Activated CD8-positive, alpha-beta T cell treated with anti-CD3 and anti-CD28 coated beads, Interleukin-2, amount 10 ng/mL, durations not matched to agents 7 days and 5 days (primary cell): Measurements from ENCODE around the gene FUT8. TPM values are rescaled to one million over a fixed set of nuclear protein-coding genes. Genes with fewer than 3 reads are reported as not detected.

ENCODE experiments used
- ATAC-seq: fragments of 150-1000 bp; cut with Tn5 transposase; one replicate; pipeline ENCODE4 v1.10.0; 2021; ENCODE audit warnings: moderate library complexity
- CTCF ChIA-PET: fragments of 350-600 bp; sonication (Branson Sonifier 250); formaldehyde crosslinking; loops from one replicate; lab custom pipeline; 2021; ENCODE audit warnings: antibody characterized with exemption; lab: Charles Lee
- POLR2A ChIA-PET: fragments of 350-600 bp; sonication (Branson Sonifier 250); formaldehyde crosslinking; loops from one replicate; lab custom pipeline; 2021; ENCODE audit warnings: antibody characterized with exemption; lab: Charles Lee
- DNase-seq: peaks from one replicate; pipeline ENCODE4 v3.0.0-alpha.2; 2020
- H3K27ac Mint-ChIP-seq: one replicate; pipeline ENCODE4 v1.8.0; 2021; ENCODE audit warnings: mild to moderate bottlenecking, mixed read lengths
- H3K27me3 Mint-ChIP-seq: one replicate; pipeline ENCODE4 v1.8.0; 2021; ENCODE audit warnings: low read depth, mixed read lengths
- H3K36me3 Mint-ChIP-seq: one replicate; pipeline ENCODE4 v1.8.0; 2021; ENCODE audit warnings: low read depth, mixed read lengths
- H3K4me1 Mint-ChIP-seq: one replicate; pipeline ENCODE4 v1.8.0; 2021; ENCODE audit warnings: low read depth, mixed read lengths
- H3K4me3 Mint-ChIP-seq: one replicate; pipeline ENCODE4 v1.8.0; 2021; ENCODE audit warnings: mild to moderate bottlenecking, mixed read lengths
- H3K9me3 Mint-ChIP-seq: one replicate; pipeline ENCODE4 v1.8.0; 2022; ENCODE audit warnings: mixed read lengths; ENCODE audit not compliant: insufficient read depth
- total RNA-seq, 2 experiments: library from RNA; stranded (reverse); gene quantifications; one replicate each; pipeline ENCODE4 v1.2.3, GENCODE V29; 2021

Gene FUT8
- total RNA-seq, 2 experiments from 2014 or later, result 99.2 to 101 TPM

DNA sequence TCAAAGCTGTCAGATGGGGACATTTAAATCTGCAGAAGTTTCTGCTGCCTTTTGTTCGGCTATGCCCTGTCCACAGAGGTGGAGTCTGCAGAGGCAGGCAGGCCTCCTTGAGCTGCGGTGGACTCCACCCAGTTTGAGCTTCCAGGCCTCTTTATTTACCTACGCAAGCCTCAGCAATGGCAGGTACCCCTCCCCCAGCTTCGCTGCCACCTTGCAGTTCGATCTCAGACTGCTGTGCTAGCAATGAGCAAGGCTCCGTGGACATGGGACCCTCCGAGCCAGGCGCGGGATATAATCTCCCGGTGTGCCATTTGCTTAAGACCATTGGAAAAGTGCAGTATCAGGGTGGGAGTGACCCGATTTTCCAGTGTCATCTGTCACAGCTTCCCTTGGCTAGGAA, 115.5 kb downstream of the FUT8 start:
- CTCF ChIA-PET, result no interaction called here
- peaks cover 71% of the 10 kb centered on the region for H3K36me3 Mint-ChIP-seq
- DNase-seq (no peak), ATAC-seq (no peak)
- no peak overlapping the region for H3K4me3 Mint-ChIP-seq
- H3K27me3 Mint-ChIP-seq, result no peaks in the 10 kb centered on the region
- POLR2A ChIA-PET, result no interaction called here
- peaks cover 14% of the 10 kb centered on the region for H3K9me3 Mint-ChIP-seq
- H3K4me1 Mint-ChIP-seq, result peaks cover 33% of the 10 kb centered on the region
- H3K27ac Mint-ChIP-seq, result no peak overlapping the region

DNA sequence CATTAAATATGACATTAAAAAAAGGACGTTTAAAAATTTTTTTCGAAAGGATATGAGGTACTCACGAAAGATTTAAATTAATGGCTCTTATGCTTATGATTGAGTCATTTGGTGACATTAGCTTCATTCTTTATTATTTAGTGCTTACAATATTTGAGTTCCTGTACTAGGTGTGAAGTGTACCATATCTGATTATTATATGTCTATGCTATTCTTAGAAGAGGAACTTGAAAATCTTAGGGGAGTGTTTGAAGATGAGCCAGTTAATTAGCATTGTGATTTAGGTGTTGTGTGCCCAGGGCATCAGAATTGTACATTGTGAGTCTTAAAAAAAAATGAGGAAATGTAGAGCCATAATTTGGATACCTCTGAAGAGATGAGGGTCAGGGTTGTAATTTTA, 118.6 kb downstream of the FUT8 start:
- Mint-ChIP-seq H3K27me3 (no peaks in the 10 kb centered on the region), H3K4me1 (peaks cover 24% of the 10 kb centered on the region), H3K9me3 (peaks cover 5% of the 10 kb centered on the region), H3K27ac (no peak overlapping the region), H3K4me3 (no peak overlapping the region), H3K36me3 (peaks cover 40% of the 10 kb centered on the region)
- CTCF ChIA-PET, result no interaction called here
- DNase-seq (no peak), ATAC-seq (no peak)
- POLR2A ChIA-PET, result no interaction called here

DNA sequence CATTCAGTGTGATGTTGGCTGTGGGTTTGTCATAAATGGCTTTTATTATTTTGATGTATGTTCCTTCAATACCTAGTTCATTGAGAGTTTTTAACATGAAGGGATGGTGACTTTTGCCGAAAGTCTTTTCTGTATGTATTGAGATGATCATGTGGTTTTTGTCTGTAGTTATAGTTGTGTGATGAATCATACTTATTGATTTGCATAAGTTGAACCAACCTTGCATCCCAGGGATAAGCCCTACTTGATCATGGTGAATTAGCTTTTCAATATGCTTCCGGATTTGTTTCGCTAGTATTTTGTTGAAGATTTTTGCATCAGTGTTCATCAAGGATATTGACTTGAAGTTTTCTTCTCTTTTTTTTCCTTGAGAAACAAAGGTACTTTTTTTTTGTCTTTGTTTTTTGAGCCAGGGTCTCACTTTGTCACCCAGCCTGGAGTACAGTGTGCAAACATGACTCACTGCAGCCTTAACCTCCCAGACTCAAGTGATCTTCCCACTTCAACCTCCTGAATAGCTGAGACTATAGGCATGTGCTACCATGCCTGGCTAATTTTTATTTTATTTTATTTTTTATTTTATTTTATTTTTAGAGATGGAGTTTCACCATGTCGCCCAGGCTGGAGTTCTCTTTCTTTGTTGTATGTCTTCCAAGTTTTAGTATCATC, 121.3 kb downstream of the FUT8 start:
- Mint-ChIP-seq H3K27ac (no peak overlapping the region), H3K9me3 (peaks cover 5% of the 10 kb centered on the region), H3K4me3 (no peak overlapping the region), H3K4me1 (peaks cover 9% of the 10 kb centered on the region), H3K36me3 (peaks cover 17% of the 10 kb centered on the region), H3K27me3 (no peaks in the 10 kb centered on the region)
- DNase-seq, result no peak
- CTCF ChIA-PET, result no interaction called here
- POLR2A ChIA-PET, result no interaction called here
- ATAC-seq, result no peak

DNA sequence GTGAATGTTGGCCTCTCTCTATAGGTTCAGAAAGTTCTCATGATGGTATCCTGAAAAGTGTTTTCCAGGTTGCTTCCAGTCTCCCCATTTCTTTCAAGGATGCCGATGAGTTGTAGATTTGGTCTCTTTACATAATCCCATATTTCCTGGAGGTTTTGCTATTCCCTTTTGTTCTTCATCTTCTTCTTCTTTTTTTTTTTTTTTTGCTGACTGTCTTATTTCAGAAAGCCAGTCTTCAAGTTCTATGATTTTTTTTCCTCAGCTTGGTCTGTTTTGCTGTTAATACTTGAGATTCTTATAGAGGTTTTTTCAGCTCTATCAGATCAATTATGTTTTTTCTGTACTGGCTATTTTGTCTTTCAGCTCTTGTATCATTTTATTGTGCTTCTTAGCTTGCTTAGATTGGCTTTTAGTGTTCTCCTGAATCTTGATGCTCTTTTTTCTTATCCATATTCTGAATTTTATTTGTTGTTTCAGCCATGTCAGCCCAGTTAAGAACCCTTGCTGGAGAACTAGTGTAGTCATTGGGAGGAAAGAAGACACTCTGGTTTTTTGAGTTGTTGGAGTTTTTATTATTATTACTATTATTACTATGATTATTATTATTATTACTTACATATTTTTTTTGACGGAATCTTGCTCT, 124.4 kb downstream of the FUT8 start:
- no peak overlapping the region for H3K27ac Mint-ChIP-seq
- H3K4me1 Mint-ChIP-seq, result no peaks in the 10 kb centered on the region
- no peaks in the 10 kb centered on the region for H3K9me3 Mint-ChIP-seq
- POLR2A ChIA-PET, result no interaction called here
- no peak for ATAC-seq
- no peaks in the 10 kb centered on the region for H3K27me3 Mint-ChIP-seq
- no peak for DNase-seq
- CTCF ChIA-PET, result no interaction called here
- peaks cover 1% of the 10 kb centered on the region for H3K36me3 Mint-ChIP-seq
- H3K4me3 Mint-ChIP-seq, result no peak overlapping the region

DNA sequence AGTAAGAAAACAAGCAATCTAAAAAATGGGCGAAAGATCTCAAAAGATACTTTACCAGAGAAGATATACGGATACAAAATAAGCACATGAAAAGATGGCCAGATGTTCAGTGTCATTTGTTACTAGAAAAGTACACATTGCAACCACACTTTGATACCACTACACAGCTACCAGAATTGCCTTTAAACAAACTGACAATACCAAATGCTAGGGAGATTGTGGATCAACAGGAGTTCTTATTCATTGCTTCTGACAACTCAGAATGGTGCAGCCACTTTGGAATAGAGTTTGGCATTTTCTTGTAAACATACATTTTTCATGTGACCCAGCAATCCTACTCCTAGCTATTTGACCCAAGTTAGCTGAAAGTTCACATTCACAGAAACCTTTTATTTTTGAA, 136.3 kb downstream of the FUT8 start:
- ATAC-seq (no peak), DNase-seq (no peak)
- Mint-ChIP-seq H3K36me3 (peaks cover 22% of the 10 kb centered on the region), H3K27me3 (no peaks in the 10 kb centered on the region), H3K4me1 (peaks cover 9% of the 10 kb centered on the region), H3K4me3 (no peak overlapping the region), H3K9me3 (no peaks in the 10 kb centered on the region), H3K27ac (no peak overlapping the region)
- ChIA-PET CTCF (no interaction called here), POLR2A (no interaction called here)

DNA sequence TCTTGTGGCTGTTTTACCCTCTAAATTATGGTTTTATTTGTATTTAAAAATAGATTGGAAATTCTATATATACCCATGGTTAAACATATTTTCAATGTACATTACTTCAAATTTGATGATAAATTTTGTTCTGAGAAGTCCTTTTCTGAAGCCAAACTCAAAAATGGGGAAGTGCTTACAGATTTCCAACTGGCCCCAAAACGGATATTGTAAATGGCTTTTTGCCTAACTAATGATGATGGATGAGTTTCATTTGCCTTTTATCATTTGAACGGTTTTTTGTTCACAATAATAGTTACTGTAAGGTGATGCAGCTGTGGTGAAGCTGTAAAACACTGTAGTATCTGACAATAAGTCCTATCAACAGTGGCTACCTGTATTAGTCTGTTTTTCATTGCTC, 136.9 kb downstream of the FUT8 start:
- CTCF ChIA-PET, result no interaction called here
- peaks cover 9% of the 10 kb centered on the region for H3K4me1 Mint-ChIP-seq
- ATAC-seq (no peak), DNase-seq (no peak)
- POLR2A ChIA-PET, result no interaction called here
- H3K36me3 Mint-ChIP-seq, result peaks cover 21% of the 10 kb centered on the region
- H3K4me3 Mint-ChIP-seq, result no peak overlapping the region
- no peaks in the 10 kb centered on the region for H3K27me3 Mint-ChIP-seq
- H3K27ac Mint-ChIP-seq, result no peak overlapping the region
- no peaks in the 10 kb centered on the region for H3K9me3 Mint-ChIP-seq

DNA sequence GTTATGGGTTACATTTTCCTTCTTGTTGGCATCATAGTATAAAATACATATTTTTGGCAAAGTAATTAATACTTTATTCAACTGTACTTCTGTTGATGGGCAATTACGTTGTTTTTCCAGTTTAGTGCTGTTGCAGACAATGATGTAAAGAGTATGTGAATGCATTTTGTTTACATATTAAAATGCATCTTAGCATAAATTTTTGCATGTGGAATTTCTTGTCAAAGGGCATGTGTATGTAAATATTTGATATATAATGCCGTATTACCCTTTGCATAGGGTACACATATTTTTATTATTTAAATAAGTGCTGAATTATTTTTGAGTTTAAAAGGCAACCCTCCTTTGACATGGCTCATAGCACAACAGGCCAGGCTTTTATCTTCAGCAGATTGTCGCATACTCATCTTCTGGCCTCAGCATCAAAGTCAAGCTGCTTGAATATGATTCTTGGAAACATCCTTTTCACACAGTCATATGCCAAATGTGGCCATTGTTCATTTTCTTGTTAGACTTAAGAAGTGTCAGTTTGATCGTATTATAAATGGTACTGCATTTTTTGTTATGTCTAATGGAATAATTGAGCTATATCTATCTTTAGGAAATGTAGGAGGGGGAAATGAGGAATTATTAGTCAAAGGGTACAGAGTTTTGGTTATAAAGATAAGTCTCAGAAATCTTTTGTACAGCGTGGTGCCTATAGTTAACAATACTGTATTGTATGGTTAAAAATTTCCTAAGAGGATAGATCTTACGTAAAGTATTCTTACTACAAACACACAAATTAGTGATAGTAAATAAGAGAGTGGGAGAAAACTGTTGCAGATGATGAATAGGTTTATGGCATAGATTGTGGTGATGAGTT, 138.5 kb downstream of the FUT8 start:
- Mint-ChIP-seq H3K36me3 (peaks cover 20% of the 10 kb centered on the region), H3K27me3 (no peaks in the 10 kb centered on the region), H3K4me1 (peaks cover 9% of the 10 kb centered on the region), H3K4me3 (no peak overlapping the region), H3K9me3 (no peaks in the 10 kb centered on the region), H3K27ac (no peak overlapping the region)
- CTCF ChIA-PET, result interaction anchor here (0.6 kb wide), 1 partner anchor 127 kb away, joined by 3 read pairs; no protein-coding TSS in a partner anchor
- DNase-seq (no peak), ATAC-seq (no peak)
- POLR2A ChIA-PET, result no interaction called here

DNA sequence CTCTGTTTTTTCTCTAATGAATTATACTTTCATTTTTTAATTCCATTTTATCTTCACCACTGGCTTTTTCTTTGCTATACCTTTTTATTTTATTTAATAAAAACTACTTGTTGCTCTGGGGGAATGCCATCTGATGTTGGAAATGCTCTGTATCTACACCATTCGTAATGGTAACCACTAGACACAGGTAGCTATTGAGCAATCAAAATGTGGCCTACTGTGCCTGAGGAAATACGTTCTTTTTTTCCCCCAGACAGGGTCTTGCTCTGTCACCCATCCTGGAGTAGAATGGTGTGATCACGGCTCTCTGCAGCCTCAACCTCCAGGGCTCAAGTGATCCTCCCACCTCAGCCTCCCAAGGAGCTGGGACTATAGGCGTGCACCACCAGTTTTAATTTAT, 140.2 kb downstream of the FUT8 start:
- CTCF ChIA-PET, result no interaction called here
- POLR2A ChIA-PET, result interaction anchor here (0.7 kb wide), 1 partner anchor 184 kb away, joined by 3 read pairs; no protein-coding TSS in a partner anchor

DNA sequence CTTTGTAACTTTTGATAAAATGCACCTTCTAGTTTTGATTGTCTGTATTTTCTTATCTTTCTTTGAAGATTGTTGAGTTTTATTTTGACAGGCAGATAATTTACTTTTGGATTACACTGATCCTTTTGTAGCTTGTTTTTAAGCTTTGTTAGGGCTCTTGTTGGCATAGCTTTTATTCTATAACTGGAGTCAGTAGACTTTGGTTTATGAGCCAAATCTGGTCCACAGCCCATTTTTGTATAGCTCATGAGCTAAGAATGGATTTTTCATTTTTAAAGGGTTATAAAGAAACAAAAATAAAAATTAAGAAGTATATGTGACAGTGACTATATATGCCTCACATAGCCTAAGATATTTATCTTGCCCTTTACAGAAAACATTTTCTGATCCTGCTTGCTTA, 142.3 kb downstream of the FUT8 start:
- Mint-ChIP-seq H3K4me3 (no peak overlapping the region), H3K27ac (no peak overlapping the region), H3K4me1 (peaks cover 10% of the 10 kb centered on the region), H3K36me3 (peaks cover 3% of the 10 kb centered on the region), H3K27me3 (no peaks in the 10 kb centered on the region), H3K9me3 (no peaks in the 10 kb centered on the region)
- DNase-seq (no peak), ATAC-seq (no peak)
- ChIA-PET POLR2A (no interaction called here), CTCF (interaction anchor here (1.1 to 1.7 kb wide), 2 partner anchors 11 to 26 kb away, joined by 3 read pairs; no protein-coding TSS in a partner anchor)

More for the DNA sequence above, 140.2 kb downstream of the FUT8 start:
- H3K4me3 Mint-ChIP-seq, result no peak overlapping the region
- peaks cover 10% of the 10 kb centered on the region for H3K36me3 Mint-ChIP-seq
- H3K27ac Mint-ChIP-seq, result no peak overlapping the region
- ATAC-seq (no peak), DNase-seq (no peak)
- no peaks in the 10 kb centered on the region for H3K27me3 Mint-ChIP-seq
- H3K9me3 Mint-ChIP-seq, result no peaks in the 10 kb centered on the region
- H3K4me1 Mint-ChIP-seq, result peaks cover 9% of the 10 kb centered on the region

DNA sequence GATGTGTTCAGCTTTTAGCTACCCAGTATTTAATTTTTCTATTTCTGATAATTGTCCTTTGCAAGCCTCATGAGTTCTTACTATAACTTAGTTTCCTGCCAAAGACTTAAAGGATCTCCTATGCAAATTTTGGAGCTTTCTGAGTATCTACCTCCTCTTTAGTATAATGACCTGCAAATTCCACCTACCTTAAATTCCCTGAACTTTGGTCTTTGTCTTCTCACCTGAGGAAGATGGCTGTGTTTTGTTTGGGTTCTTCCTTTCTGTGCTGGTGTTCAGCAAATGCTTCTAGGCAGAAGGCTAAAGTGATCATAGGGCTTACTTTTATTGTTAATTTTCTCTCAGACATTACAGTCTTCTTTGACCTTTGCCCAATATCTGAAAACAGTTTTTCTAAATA, 142.8 kb downstream of the FUT8 start:
- no peaks in the 10 kb centered on the region for H3K27me3 Mint-ChIP-seq
- CTCF ChIA-PET, result interaction anchor here (1.1 to 1.7 kb wide), 2 partner anchors 12 to 26 kb away, joined by 3 read pairs; no protein-coding TSS in a partner anchor
- POLR2A ChIA-PET, result no interaction called here
- no peak overlapping the region for H3K27ac Mint-ChIP-seq
- no peaks in the 10 kb centered on the region for H3K36me3 Mint-ChIP-seq
- no peak overlapping the region for H3K4me3 Mint-ChIP-seq
- ATAC-seq (no peak), DNase-seq (no peak)
- H3K9me3 Mint-ChIP-seq, result no peaks in the 10 kb centered on the region
- H3K4me1 Mint-ChIP-seq, result peaks cover 10% of the 10 kb centered on the region

DNA sequence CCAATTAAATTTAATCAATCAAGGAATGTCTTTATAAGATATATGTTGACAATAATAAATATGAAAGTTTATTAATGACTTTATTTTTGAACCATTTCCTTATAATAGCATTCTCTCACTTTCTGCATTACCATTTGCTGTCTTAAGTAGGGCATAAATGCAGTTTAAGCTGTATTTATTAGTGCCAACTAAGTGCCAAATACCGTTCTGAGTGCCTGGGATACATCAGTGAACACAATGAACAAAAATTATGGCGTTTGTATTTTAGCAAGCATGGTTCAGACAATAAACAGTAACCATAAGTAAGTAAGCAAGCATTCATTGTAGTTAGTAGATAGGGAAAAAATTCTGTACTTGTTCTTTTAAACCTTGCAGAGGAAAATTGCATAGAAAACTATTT, 145.8 kb downstream of the FUT8 start:
- DNase-seq (no peak), ATAC-seq (no peak)
- Mint-ChIP-seq H3K9me3 (no peaks in the 10 kb centered on the region), H3K4me1 (peaks cover 3% of the 10 kb centered on the region), H3K27me3 (no peaks in the 10 kb centered on the region), H3K27ac (no peak overlapping the region), H3K36me3 (peaks cover 23% of the 10 kb centered on the region), H3K4me3 (no peak overlapping the region)
- CTCF ChIA-PET, result no interaction called here
- POLR2A ChIA-PET, result interaction anchor here (0.7 kb wide), 1 partner anchor 226 kb away, joined by 8 read pairs; no protein-coding TSS in a partner anchor
